ENCODE measurements around the gene DHDH.

GRCh38 chr19:48968813-48969218, 35.3 kb downstream of the DHDH start:
- TF ChIP-seq CTCF (IDR thresholded peaks at IDR 0.05; ENCODE audit: borderline replicate concordance, extremely low read depth, low read length, poor library complexity, severe bottlenecking) (no peak), EZH2 (IDR thresholded peaks at IDR 0.05; ENCODE audit: borderline replicate concordance, low read depth, low read length, severe bottlenecking) (no peak)

Data from DND-41 (cell line).